Gastroesophageal sphincter (tissue), 4 donors: ENCODE measurements around the gene PDZD11. TPM values are rescaled to one million over a fixed set of nuclear protein-coding genes. Genes with fewer than 3 reads are reported as not detected.
"Not testable (repeated sequence)": the region's sequence is repeated elsewhere in the genome, so short reads cannot be mapped to it uniquely, and the experiment has no call there.

Experiments used
- ATAC-seq: fragments of 150-250 bp; one replicate; pipeline ENCODE4 v1.9.1; 2016; ENCODE audit warnings: mild to moderate bottlenecking, moderate library complexity
- H3K27ac ChIP-seq, 4 donors: fragments of 200-600 bp; sonication (generic) in 3 of 4; 1 replicate in 3 of 4; 2 replicates in 1 of 4; pipeline ENCODE4 v1.5.1; 2016 to 2019
- H3K27me3 ChIP-seq: fragments of 200-600 bp; sonication (generic); one replicate; pipeline ENCODE4 v1.5.1; 2019
- H3K36me3 ChIP-seq, 2 donors: fragments of 200-600 bp; sonication (generic); one replicate each; pipeline ENCODE4 v1.5.1; 2019; ENCODE audit warnings: control low read depth in 1 of 2
- H3K4me1 ChIP-seq, 3 donors: fragments of 200-600 bp; sonication (generic); 1 replicate in 2 of 3; 2 replicates in 1 of 3; pipeline ENCODE4 v1.5.1; 2016 to 2019; ENCODE audit warnings: control low read depth in 2 of 3
- H3K4me3 ChIP-seq, 2 donors: fragments of 200-600 bp; sonication (generic); one replicate each; pipeline ENCODE4 v1.5.1; 2019; ENCODE audit warnings: mild to moderate bottlenecking in 1 of 2, moderate library complexity in 1 of 2
- H3K9me3 ChIP-seq, 3 donors: fragments of 200-600 bp; sonication (generic); one replicate each; pipeline ENCODE4 v1.5.1; 2017 to 2019; ENCODE audit warnings: control low read depth in 2 of 3
- CTCF ChIP-seq, 4 experiments: fragments of 200-600 bp in 2 of 4; fragments of 450-650 bp in 2 of 4; sonication (generic) in 1 of 4; IDR thresholded peaks; one replicate each; pipeline ENCODE4 v1.5.1; 2017 to 2019; ENCODE audit warnings: antibody characterized with exemption in 4 of 4, mild to moderate bottlenecking in 2 of 4, moderate library complexity in 2 of 4
- EP300 ChIP-seq: sonication (generic); formaldehyde crosslinking; IDR thresholded peaks from one replicate; pipeline ENCODE4 v1.6.1; 2017; ENCODE audit warnings: antibody characterized with exemption, mild to moderate bottlenecking
- POLR2A ChIP-seq, 2 donors: fragments of 450-650 bp; IDR thresholded peaks; one replicate each; pipeline ENCODE4 v1.6.1; 2017; ENCODE audit warnings: antibody characterized with exemption in 2 of 2, mild to moderate bottlenecking in 2 of 2, moderate library complexity in 1 of 2
- POLR2AphosphoS5 ChIP-seq: sonication (generic); formaldehyde crosslinking; IDR thresholded peaks from one replicate; pipeline ENCODE4 v1.6.1; 2017; ENCODE audit warnings: antibody characterized with exemption
- WGBS, 2 donors: methylation state at CpG; one replicate each; pipeline ENCODE4 v1.1.5; 2018; ENCODE audit warnings: low coverage in 1 of 2; 5-methylcytosine and 5-hydroxymethylcytosine counted together
- total RNA-seq, 4 donors: library from RNA; depleted of rRNA; stranded (reverse); fragments of >200 nt; gene quantifications; one replicate each; pipeline ENCODE4 v1.1.0, GENCODE V29; 2016

PDZD11 gene
- total RNA-seq, 4 donors from 2014 or later, result 27.7 to 33.5 (median 32.3) TPM

GRCh38 chrX:70280573-70280972 is 9.2 kb downstream of the PDZD11 start:
- no peak overlapping the region for H3K4me3 ChIP-seq
- no peaks in the 10 kb centered on the region for H3K9me3 ChIP-seq
- WGBS, 2 donors, result 95% methylated on average over 3 of the region's 3 CpGs; no CpG with 5 or more reads in 1 of the 2 donors
- no peaks in the 10 kb centered on the region for H3K27me3 ChIP-seq
- H3K27ac ChIP-seq, result no peak overlapping the region
- peaks cover 0 to 10% of the 10 kb centered on the region in 2 donors for H3K36me3 ChIP-seq
- TF ChIP-seq CTCF (IDR thresholded peaks at IDR 0.05) (no peak), POLR2AphosphoS5 (no peak), POLR2A (IDR thresholded peaks at IDR 0.05) (no peak), EP300 (no peak)
- no peak for ATAC-seq
- no peaks in the 10 kb centered on the region for H3K4me1 ChIP-seq

- Histone ChIP-seq H3K27me3 (no peaks in the 10 kb centered on the region), H3K36me3 (peaks cover 0 to 6% of the 10 kb centered on the region in 2 donors), H3K9me3 (no peaks in the 10 kb centered on the region), H3K4me1 (no peaks in the 10 kb centered on the region), H3K27ac (no peak overlapping the region), H3K4me3 (no peak overlapping the region)
- 77 to 88% methylated on average over 2 to 3 of the region's 3 CpGs for WGBS, 2 donors
- no peak for ATAC-seq
- TF ChIP-seq POLR2A (IDR thresholded peaks at IDR 0.05) (no peak), EP300 (no peak), POLR2AphosphoS5 (no peak), CTCF (IDR thresholded peaks at IDR 0.05) (no peak)
These were observed 10.6 kb downstream of the PDZD11 start for GRCh38 chrX:70279081-70279480.

GRCh38 chrX:70274029-70274428 is 15.7 kb downstream of the PDZD11 start:
- H3K27me3 ChIP-seq, H3K36me3 ChIP-seq, H3K4me1 ChIP-seq, ATAC-seq, H3K4me3 ChIP-seq, H3K9me3 ChIP-seq, H3K27ac ChIP-seq: not testable (repeated sequence)
- 70 to 72% methylated on average over 4 to 5 of the region's 7 CpGs for WGBS, 2 donors

GRCh38 chrX:70268034-70268433 is 21.7 kb downstream of the PDZD11 start, which contains the start of gene ARR3:
ARR3 (plus strand) TSS chrX:70268334; CDS start chrX:70269386, 1,052 bp downstream.
- H3K4me3 ChIP-seq, result no peak within 1 kb of the TSS
- H3K4me1 ChIP-seq, result no peaks in the 10 kb centered on the region
- no peaks in the 10 kb centered on the region for H3K9me3 ChIP-seq
- H3K36me3 ChIP-seq, result no peaks in the 10 kb centered on the region
- ATAC-seq, result no peak
- H3K27ac ChIP-seq, result no peak within 1 kb of the TSS
- H3K27me3 ChIP-seq, result no peaks in the 10 kb centered on the region
- no peak for TF ChIP-seq EP300
- no peak for TF ChIP-seq CTCF (IDR thresholded peaks at IDR 0.05)
- TF ChIP-seq POLR2AphosphoS5, result no peak
- TF ChIP-seq POLR2A (IDR thresholded peaks at IDR 0.05), result no peak

GRCh38 chrX:70264784-70265183 is 24.9 kb downstream of the PDZD11 start:
- Histone ChIP-seq H3K27me3 (no peaks in the 10 kb centered on the region), H3K4me3 (no peak overlapping the region), H3K9me3 (no peaks in the 10 kb centered on the region), H3K27ac (no peak overlapping the region), H3K4me1 (no peaks in the 10 kb centered on the region), H3K36me3 (no peaks in the 10 kb centered on the region)
- no peak for TF ChIP-seq EP300
- no peak for TF ChIP-seq CTCF (IDR thresholded peaks at IDR 0.05)
- no peak for TF ChIP-seq POLR2AphosphoS5
- TF ChIP-seq POLR2A (IDR thresholded peaks at IDR 0.05), result no peak
- ATAC-seq, result no peak
- WGBS, 2 donors, result 45 to 52% methylated on average over 3 of the region's 3 CpGs
